GM12878 (cell line): ENCODE measurements around the gene TTC39C.

Experiments
- EZH2 ChIP-seq: IDR thresholded peaks from 2 replicates; pipeline ENCODE4 v1.6.1; 2012; ENCODE audit warnings: low read depth, mild to moderate bottlenecking, control low read depth, inconsistent platforms, low read length, borderline replicate concordance; ENCODE audit not compliant: control insufficient read depth
- POLR2AphosphoS5 ChIP-seq: IDR thresholded peaks from 2 replicates; pipeline ENCODE4 v1.6.1; 2011; ENCODE audit warnings: mild to moderate bottlenecking, low read length, inconsistent platforms
- RAD21 ChIP-seq: IDR thresholded peaks from 2 replicates; pipeline ENCODE4 v1.6.1; 2011; ENCODE audit warnings: mild to moderate bottlenecking, low read depth, low read length, moderate library complexity; ENCODE audit not compliant: insufficient read depth
- RCOR1 ChIP-seq: conservative IDR thresholded peaks from 2 replicates; pipeline ENCODE4 v1.6.1; 2012; ENCODE audit warnings: low read depth, low read length, improper control_type of control experiment
- SP1 ChIP-seq: IDR thresholded peaks from one replicate; pipeline ENCODE4 v1.6.1; 2011; ENCODE audit warnings: low read depth, low read length
- SUZ12 ChIP-seq: fragments of 200-600 bp; sonication (generic); IDR thresholded peaks from one replicate; pipeline ENCODE4 v1.6.1; 2018; ENCODE audit warnings: antibody characterized with exemption, mild to moderate bottlenecking; ENCODE audit not compliant: unreplicated experiment
- TAF1 ChIP-seq: IDR thresholded peaks from 2 replicates; pipeline ENCODE4 v1.6.1; 2011; ENCODE audit warnings: mild to moderate bottlenecking, low read depth, low read length, borderline replicate concordance
- ZNF622 ChIP-seq: fragments of 450-650 bp; IDR thresholded peaks from 2 replicates; pipeline ENCODE4 v1.6.1; 2017; ENCODE audit warnings: mild to moderate bottlenecking, inconsistent platforms
- TF ChIP-seq, protein P1 (sequence below), 3 experiments: IDR thresholded peaks in 2 of 3; conservative IDR thresholded peaks in 1 of 3; 2 replicates each; pipeline ENCODE4 v1.5.1; 2011; ENCODE audit warnings: low read depth in 3 of 3, low read length in 3 of 3, mild to moderate bottlenecking in 3 of 3, control low read depth in 2 of 3, moderate library complexity in 2 of 3, inconsistent platforms in 1 of 3, mixed read lengths in 1 of 3; ENCODE audit not compliant: control insufficient read depth in 2 of 3, insufficient read depth in 1 of 3; ENCODE audit errors: extremely low read depth in 1 of 3
- TF ChIP-seq, protein P2 (sequence below): IDR thresholded peaks from 2 replicates; pipeline ENCODE4 v1.6.1; 2011; ENCODE audit warnings: borderline replicate concordance, low read depth, mild to moderate bottlenecking, moderate library complexity, mixed read lengths, low read length; ENCODE audit not compliant: insufficient read depth; ENCODE audit errors: extremely low read length
- TF ChIP-seq, protein P3 (sequence below): IDR thresholded peaks from 2 replicates; pipeline ENCODE4 v1.6.1; 2011; ENCODE audit warnings: low read depth, mild to moderate bottlenecking, low read length, moderate library complexity, borderline replicate concordance; ENCODE audit errors: extremely low read depth

DNA sequence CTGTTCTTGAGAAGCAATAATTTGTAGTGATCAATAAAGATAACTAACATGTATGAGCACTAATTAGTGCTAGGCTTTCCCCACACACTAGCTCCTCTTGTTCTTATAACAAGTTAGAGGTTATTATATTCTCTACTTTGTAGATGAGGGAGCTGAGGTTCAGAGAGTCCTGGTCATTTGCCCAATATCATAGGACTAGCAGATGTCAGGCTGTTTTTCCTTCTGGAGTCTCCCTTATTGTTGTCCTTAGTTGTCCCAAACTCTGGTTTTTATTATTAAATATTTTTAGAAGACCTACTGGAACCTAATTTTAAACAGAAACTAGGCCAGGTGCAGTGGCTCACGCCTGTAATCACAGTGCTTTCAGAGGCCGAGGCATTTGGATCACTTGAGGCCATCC lies 16.5 kb upstream of the TTC39C start:
- TF ChIP-seq RAD21 = no peak
- TF ChIP-seq EZH2 = no peak
- no peak for TF ChIP-seq POLR2AphosphoS5
- no peak for TF ChIP-seq TAF1
- TF ChIP-seq, protein P1, sequence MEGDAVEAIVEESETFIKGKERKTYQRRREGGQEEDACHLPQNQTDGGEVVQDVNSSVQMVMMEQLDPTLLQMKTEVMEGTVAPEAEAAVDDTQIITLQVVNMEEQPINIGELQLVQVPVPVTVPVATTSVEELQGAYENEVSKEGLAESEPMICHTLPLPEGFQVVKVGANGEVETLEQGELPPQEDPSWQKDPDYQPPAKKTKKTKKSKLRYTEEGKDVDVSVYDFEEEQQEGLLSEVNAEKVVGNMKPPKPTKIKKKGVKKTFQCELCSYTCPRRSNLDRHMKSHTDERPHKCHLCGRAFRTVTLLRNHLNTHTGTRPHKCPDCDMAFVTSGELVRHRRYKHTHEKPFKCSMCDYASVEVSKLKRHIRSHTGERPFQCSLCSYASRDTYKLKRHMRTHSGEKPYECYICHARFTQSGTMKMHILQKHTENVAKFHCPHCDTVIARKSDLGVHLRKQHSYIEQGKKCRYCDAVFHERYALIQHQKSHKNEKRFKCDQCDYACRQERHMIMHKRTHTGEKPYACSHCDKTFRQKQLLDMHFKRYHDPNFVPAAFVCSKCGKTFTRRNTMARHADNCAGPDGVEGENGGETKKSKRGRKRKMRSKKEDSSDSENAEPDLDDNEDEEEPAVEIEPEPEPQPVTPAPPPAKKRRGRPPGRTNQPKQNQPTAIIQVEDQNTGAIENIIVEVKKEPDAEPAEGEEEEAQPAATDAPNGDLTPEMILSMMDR (IDR thresholded peaks at IDR 0.05 in 2 of 3, conservative IDR thresholded peaks at IDR 0.05 in 1 of 3; ENCODE audit: control insufficient read depth in 2 of 3, extremely low read depth in 1 of 3, insufficient read depth in 1 of 3, low read depth in 3 of 3, low read length in 3 of 3) = no peak
- TF ChIP-seq, protein P2, sequence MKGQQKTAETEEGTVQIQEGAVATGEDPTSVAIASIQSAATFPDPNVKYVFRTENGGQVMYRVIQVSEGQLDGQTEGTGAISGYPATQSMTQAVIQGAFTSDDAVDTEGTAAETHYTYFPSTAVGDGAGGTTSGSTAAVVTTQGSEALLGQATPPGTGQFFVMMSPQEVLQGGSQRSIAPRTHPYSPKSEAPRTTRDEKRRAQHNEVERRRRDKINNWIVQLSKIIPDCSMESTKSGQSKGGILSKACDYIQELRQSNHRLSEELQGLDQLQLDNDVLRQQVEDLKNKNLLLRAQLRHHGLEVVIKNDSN = no peak
- TF ChIP-seq, protein P3, sequence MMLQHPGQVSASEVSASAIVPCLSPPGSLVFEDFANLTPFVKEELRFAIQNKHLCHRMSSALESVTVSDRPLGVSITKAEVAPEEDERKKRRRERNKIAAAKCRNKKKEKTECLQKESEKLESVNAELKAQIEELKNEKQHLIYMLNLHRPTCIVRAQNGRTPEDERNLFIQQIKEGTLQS = no peak
- no peak for TF ChIP-seq ZNF622
- TF ChIP-seq RCOR1 = no peak
- TF ChIP-seq SP1 = no peak
- TF ChIP-seq SUZ12 = no peak
